Natural killer cell (primary cell): Measurements from ENCODE around the gene TEX48. TPM values are rescaled to one million over a fixed set of nuclear protein-coding genes. Genes with fewer than 3 reads are reported as not detected.

Experiments used
- ATAC-seq, 3 donors: fragments of 150-1000 bp in 2 of 3; fragments of 200-7000 bp in 1 of 3; cut with Tn5 transposase; 1 replicate in 1 of 3; 2 replicates in 2 of 3; pipeline ENCODE4 v1.10.0; 2021; ENCODE audit warnings: mild to moderate bottlenecking in 2 of 3, moderate library complexity in 2 of 3
- DNase-seq, 2 donors: peaks; one replicate each; pipeline versions ENCODE4 v3.0.0 to v3.0.0-alpha.2; 2013 to 2021; ENCODE audit warnings: mixed read lengths in 1 of 2
- H3K27ac ChIP-seq: one replicate; pipeline ENCODE4 v1.5.1; 2013; ENCODE audit warnings: mild to moderate bottlenecking, low read length
- H3K27me3 ChIP-seq: one replicate; pipeline ENCODE4 v1.6.1; 2013; ENCODE audit warnings: low read length; ENCODE audit not compliant: control insufficient read depth, insufficient read depth
- H3K36me3 ChIP-seq: one replicate; pipeline ENCODE4 v1.6.1; 2013; ENCODE audit warnings: low read length; ENCODE audit not compliant: control insufficient read depth, insufficient read depth
- H3K4me1 ChIP-seq: one replicate; pipeline ENCODE4 v1.6.1; 2013; ENCODE audit warnings: low read length; ENCODE audit not compliant: control insufficient read depth, insufficient read depth
- H3K4me3 ChIP-seq: one replicate; pipeline ENCODE4 v1.5.1; 2013; ENCODE audit warnings: low read length
- H3K9me3 ChIP-seq: one replicate; pipeline ENCODE4 v1.6.1; 2013; ENCODE audit warnings: low read length; ENCODE audit not compliant: control insufficient read depth, insufficient read depth
- H3K27ac Mint-ChIP-seq, 2 donors: one replicate each; pipeline ENCODE4 v1.8.0; 2022; ENCODE audit warnings: mild to moderate bottlenecking in 2 of 2, mixed read lengths in 2 of 2, moderate library complexity in 1 of 2
- H3K27me3 Mint-ChIP-seq, 2 donors: one replicate each; pipeline ENCODE4 v1.8.0; 2022; ENCODE audit warnings: low read depth in 2 of 2, mixed read lengths in 2 of 2
- H3K36me3 Mint-ChIP-seq: one replicate; pipeline ENCODE4 v1.8.0; 2022; ENCODE audit warnings: mixed read lengths
- H3K4me1 Mint-ChIP-seq, 2 donors: one replicate each; pipeline ENCODE4 v1.8.0; 2022; ENCODE audit warnings: mixed read lengths in 2 of 2
- H3K4me3 Mint-ChIP-seq: one replicate; pipeline ENCODE4 v1.8.0; 2022; ENCODE audit warnings: mild to moderate bottlenecking, moderate library complexity, mixed read lengths
- H3K9me3 Mint-ChIP-seq, 2 donors: one replicate each; pipeline ENCODE4 v1.8.0; 2022; ENCODE audit warnings: mixed read lengths in 2 of 2
- CTCF ChIP-seq: fragments of 200-600 bp; IDR thresholded peaks from one replicate; pipeline ENCODE4 v1.8.0; 2022; ENCODE audit warnings: antibody characterized with exemption
- WGBS: methylation state at CpG from one replicate; pipeline ENCODE4 v1.1.7; 2013; ENCODE audit warnings: missing lambda C conversion rate; ENCODE audit not compliant: insufficient coverage; 5-methylcytosine and 5-hydroxymethylcytosine counted together
- intact Hi-C: fragments of 100-400 bp; cut with micrococcal nuclease; formaldehyde crosslinking; loops from one replicate; pipeline ENCODE4 v1.14.2; 2022
- total RNA-seq, 4 donors: library from RNA; stranded (reverse); fragments of 120-200 nt in 1 of 4; gene quantifications; one replicate each; pipeline versions ENCODE4 v1.2.3 to v1.2.4, GENCODE V29; 2013 to 2022

TEX48 gene
- total RNA-seq, 3 donors from 2014 or later (not counting 1 experiment from before 2014, with no cell fraction given), result not detected

DNA sequence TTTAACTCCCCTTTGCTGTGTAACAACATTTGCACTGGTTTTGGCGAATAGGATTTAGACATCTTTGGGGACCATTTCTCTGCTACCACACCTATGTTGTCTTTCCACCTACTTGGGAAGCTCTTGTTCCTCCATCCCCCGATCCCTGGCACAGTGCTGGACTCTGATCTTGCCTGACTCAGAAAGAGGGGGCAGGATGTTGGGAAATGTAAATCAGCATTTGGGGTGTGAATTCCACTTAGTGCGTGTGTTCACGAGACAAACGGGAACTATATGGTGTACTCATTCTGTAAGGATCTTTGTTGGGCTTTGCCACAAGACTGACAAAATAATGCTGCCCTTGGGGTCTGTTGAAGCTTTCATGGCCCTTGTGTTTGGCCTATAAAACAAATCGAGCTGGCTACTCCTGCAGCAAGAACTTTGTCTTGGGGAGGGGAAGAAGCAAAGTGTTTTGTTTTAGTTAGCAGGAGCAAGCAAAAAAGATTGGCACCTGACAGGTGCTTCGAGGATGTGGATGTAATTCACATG, 52.4 kb downstream of the TEX48 start:
- H3K36me3 ChIP-seq, result peaks cover 36% of the 10 kb centered on the region
- intact Hi-C loops, result no loop called here

DNA sequence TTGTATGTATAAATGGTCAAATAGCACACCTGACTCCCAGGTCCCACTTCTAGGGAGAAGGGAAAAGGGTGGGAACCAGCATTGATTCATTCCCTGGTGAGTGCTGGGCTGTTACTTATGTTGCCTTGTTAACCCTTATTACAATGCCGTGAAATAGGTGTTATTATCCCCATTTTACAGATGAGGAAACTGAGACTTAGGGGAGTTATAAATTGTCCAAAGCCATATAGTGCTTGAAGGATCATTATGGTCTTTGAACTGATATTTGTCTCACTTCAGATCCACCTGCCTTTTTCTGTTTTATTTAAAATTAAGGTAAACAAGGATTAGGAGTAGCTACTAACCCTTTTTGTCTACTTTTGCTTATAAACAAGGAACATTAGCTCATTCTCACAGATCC, 54.4 kb downstream of the TEX48 start:
- Mint-ChIP-seq H3K27ac (no peak overlapping the region), H3K9me3 (no peaks in the 10 kb centered on the region), H3K27me3 (no peaks in the 10 kb centered on the region), H3K4me3 (no peak overlapping the region), H3K4me1 (peaks cover 0 to 3% of the 10 kb centered on the region in 2 donors), H3K36me3 (no peaks in the 10 kb centered on the region)
- no peak for TF ChIP-seq CTCF
- H3K27me3 ChIP-seq, result no peaks in the 10 kb centered on the region
- intact Hi-C loops, result no loop called here
- H3K4me3 ChIP-seq, result no peak overlapping the region
- no peaks in the 10 kb centered on the region for H3K9me3 ChIP-seq
- 100% methylated on average over 1 of the region's 1 CpG for WGBS
- ATAC-seq (no peak), DNase-seq (no peak)
- peaks cover 25% of the 10 kb centered on the region for H3K36me3 ChIP-seq
- H3K27ac ChIP-seq, result no peak overlapping the region
- no peaks in the 10 kb centered on the region for H3K4me1 ChIP-seq

More for the DNA sequence above, 52.4 kb downstream of the TEX48 start:
- no peaks in the 10 kb centered on the region for H3K9me3 ChIP-seq
- Mint-ChIP-seq H3K27me3 (no peaks in the 10 kb centered on the region), H3K4me3 (no peak overlapping the region), H3K4me1 (peaks cover 0 to 3% of the 10 kb centered on the region in 2 donors), H3K9me3 (no peaks in the 10 kb centered on the region), H3K36me3 (no peaks in the 10 kb centered on the region), H3K27ac (no peak overlapping the region)
- no peaks in the 10 kb centered on the region for H3K4me1 ChIP-seq
- no peak for DNase-seq
- H3K27ac ChIP-seq, result no peak overlapping the region
- no peak overlapping the region for H3K4me3 ChIP-seq
- 96% methylated on average over 7 of the region's 7 CpGs for WGBS
- no peak for ATAC-seq
- no peaks in the 10 kb centered on the region for H3K27me3 ChIP-seq
- no peak for TF ChIP-seq CTCF

GRCh38 chr9:114626415-114627020, 55.5 kb downstream of the TEX48 start:
- Histone ChIP-seq H3K9me3 (no peaks in the 10 kb centered on the region), H3K27ac (no peak overlapping the region), H3K4me3 (no peak overlapping the region), H3K4me1 (no peaks in the 10 kb centered on the region), H3K36me3 (peaks cover 22% of the 10 kb centered on the region), H3K27me3 (no peaks in the 10 kb centered on the region)
- no peaks in the 10 kb centered on the region for H3K36me3 Mint-ChIP-seq
- DNase-seq (no peak), ATAC-seq (no peak)
- intact Hi-C loops, result no loop called here
- peaks cover 0 to 3% of the 10 kb centered on the region in 2 donors for H3K4me1 Mint-ChIP-seq
- no peaks in the 10 kb centered on the region for H3K27me3 Mint-ChIP-seq
- no peak for TF ChIP-seq CTCF
- H3K4me3 Mint-ChIP-seq, result no peak overlapping the region
- H3K27ac Mint-ChIP-seq, result no peak overlapping the region
- 98% methylated on average over 4 of the region's 4 CpGs for WGBS
- no peaks in the 10 kb centered on the region for H3K9me3 Mint-ChIP-seq

GRCh38 chr9:114624677-114625076, 57.3 kb downstream of the TEX48 start:
- H3K36me3 Mint-ChIP-seq, result no peaks in the 10 kb centered on the region
- H3K27ac ChIP-seq, result no peak overlapping the region
- H3K9me3 ChIP-seq, result no peaks in the 10 kb centered on the region
- peaks cover 1 to 5% of the 10 kb centered on the region in 2 donors for H3K4me1 Mint-ChIP-seq
- no peak overlapping the region for H3K4me3 Mint-ChIP-seq
- no peaks in the 10 kb centered on the region for H3K27me3 Mint-ChIP-seq
- H3K4me1 ChIP-seq, result no peaks in the 10 kb centered on the region
- 96% methylated on average over 2 of the region's 2 CpGs for WGBS
- DNase-seq (no peak), ATAC-seq (no peak)
- no peak overlapping the region for H3K4me3 ChIP-seq
- no peak for TF ChIP-seq CTCF
- H3K9me3 Mint-ChIP-seq, result no peaks in the 10 kb centered on the region
- H3K36me3 ChIP-seq, result peaks cover 15% of the 10 kb centered on the region
- intact Hi-C loops, result no loop called here
- no peaks in the 10 kb centered on the region for H3K27me3 ChIP-seq
- no peak overlapping the region for H3K27ac Mint-ChIP-seq
